ENCODE measurements around the gene GPATCH11.
A peak's percentile ranks its signal among the peaks of the same experiment; 100 is the strongest.

GPATCH11 gene

GRCh38 chr2:37080689-37081088, 3.6 kb upstream of the GPATCH11 start:
- no peak overlapping the region for H3K27ac ChIP-seq (ENCODE audit: low read length)
- no peaks in the 10 kb centered on the region for H3K27me3 ChIP-seq (ENCODE audit: low read depth, low read length)
- H3K4me3 ChIP-seq (ENCODE audit: low read depth in 1 of 2, low read length in 2 of 2), result peak overlapping the region in 1 of 2 donors; percentile 4
- H3K36me3 ChIP-seq (ENCODE audit: control insufficient read depth in 1 of 2, insufficient read depth in 2 of 2, low read length in 2 of 2), result peaks cover 22 to 27% of the 10 kb centered on the region in 2 donors
- no peaks in the 10 kb centered on the region for H3K9me3 ChIP-seq (ENCODE audit: control insufficient read depth in 1 of 2, low read length in 2 of 2)
- peaks cover 6 to 25% of the 10 kb centered on the region in 2 donors for H3K4me1 ChIP-seq (ENCODE audit: control insufficient read depth in 1 of 2, insufficient read depth in 2 of 2, low read length in 2 of 2)

DNA sequence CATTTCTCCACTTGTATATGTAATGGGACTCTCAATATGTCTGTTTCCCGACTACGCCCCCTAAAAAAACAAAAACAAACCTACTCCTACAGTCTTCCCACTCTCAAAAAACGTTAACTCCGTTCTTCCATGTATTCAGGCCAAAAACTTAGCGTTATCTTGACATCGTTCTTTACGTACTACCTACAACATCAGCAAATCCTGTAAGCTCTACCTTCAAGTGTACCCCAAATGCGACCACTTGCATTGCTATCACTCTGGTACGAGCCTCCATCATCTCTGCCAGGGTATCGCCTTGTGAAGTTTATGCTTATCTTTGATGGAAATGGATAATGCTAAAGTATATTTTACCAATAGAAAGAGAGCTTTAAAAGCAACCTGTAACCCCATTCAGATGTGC, 479 bp downstream of the GPATCH11 start:
- Histone ChIP-seq H3K4me3 (ENCODE audit: low read depth in 1 of 2, low read length in 2 of 2) (peak overlapping the region; percentile 96 to 97), H3K27ac (ENCODE audit: low read length) (peak overlapping the region; percentile 72), H3K4me1 (ENCODE audit: control insufficient read depth in 1 of 2, insufficient read depth in 2 of 2, low read length in 2 of 2) (peaks cover 6 to 25% of the 10 kb centered on the region in 2 donors)

GRCh38 chr2:37085731-37086147, 1.4 kb downstream of the GPATCH11 start:
- Histone ChIP-seq H3K4me3 (ENCODE audit: low read depth in 1 of 2, low read length in 2 of 2) (peak overlapping the region in 1 of 2 donors; percentile 97), H3K27me3 (ENCODE audit: low read depth, low read length) (no peaks in the 10 kb centered on the region), H3K27ac (ENCODE audit: low read length) (no peak overlapping the region), H3K4me1 (ENCODE audit: control insufficient read depth in 1 of 2, insufficient read depth in 2 of 2, low read length in 2 of 2) (peaks cover 6 to 25% of the 10 kb centered on the region in 2 donors), H3K36me3 (ENCODE audit: control insufficient read depth in 1 of 2, insufficient read depth in 2 of 2, low read length in 2 of 2) (peaks cover 9 to 14% of the 10 kb centered on the region in 2 donors), H3K9me3 (ENCODE audit: control insufficient read depth in 1 of 2, low read length in 2 of 2) (no peaks in the 10 kb centered on the region)

More for the DNA sequence above, 479 bp downstream of the GPATCH11 start:
- H3K9me3 ChIP-seq (ENCODE audit: control insufficient read depth in 1 of 2, low read length in 2 of 2), result no peaks in the 10 kb centered on the region
- H3K27me3 ChIP-seq (ENCODE audit: low read depth, low read length), result no peaks in the 10 kb centered on the region
- peaks cover 4 to 13% of the 10 kb centered on the region in 2 donors for H3K36me3 ChIP-seq (ENCODE audit: control insufficient read depth in 1 of 2, insufficient read depth in 2 of 2, low read length in 2 of 2)

DNA sequence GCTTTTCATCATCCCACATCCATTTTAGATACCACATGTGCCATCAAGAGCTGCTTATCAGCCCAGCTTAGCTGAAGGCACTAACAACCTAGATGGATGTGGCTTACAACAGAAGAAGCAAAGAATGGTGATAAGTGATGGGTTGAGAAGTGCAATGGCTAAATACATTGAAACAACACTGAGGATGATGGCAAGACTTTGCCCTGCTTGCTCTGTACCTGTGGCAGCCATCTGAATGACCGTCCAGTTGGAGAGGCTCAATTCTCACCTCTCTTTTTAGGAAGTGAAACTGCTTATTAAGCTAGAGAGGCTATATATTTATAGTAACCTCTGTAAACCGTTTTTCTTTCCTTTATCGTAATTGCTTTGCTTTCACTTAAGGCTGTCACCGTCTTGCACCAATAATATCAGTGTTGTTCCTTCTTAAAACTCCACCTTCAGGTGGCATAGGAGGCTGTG, 5.7 kb downstream of the GPATCH11 start:
- no peaks in the 10 kb centered on the region for H3K9me3 ChIP-seq (ENCODE audit: control insufficient read depth in 1 of 2, low read length in 2 of 2)
- H3K4me3 ChIP-seq (ENCODE audit: low read depth in 1 of 2, low read length in 2 of 2), result no peak overlapping the region
- H3K27ac ChIP-seq (ENCODE audit: low read length), result no peak overlapping the region
- peaks cover 16 to 43% of the 10 kb centered on the region in 2 donors for H3K36me3 ChIP-seq (ENCODE audit: control insufficient read depth in 1 of 2, insufficient read depth in 2 of 2, low read length in 2 of 2)
- H3K4me1 ChIP-seq (ENCODE audit: control insufficient read depth in 1 of 2, insufficient read depth in 2 of 2, low read length in 2 of 2), result peaks cover 0 to 7% of the 10 kb centered on the region in 2 donors
- H3K27me3 ChIP-seq (ENCODE audit: low read depth, low read length), result no peaks in the 10 kb centered on the region

DNA sequence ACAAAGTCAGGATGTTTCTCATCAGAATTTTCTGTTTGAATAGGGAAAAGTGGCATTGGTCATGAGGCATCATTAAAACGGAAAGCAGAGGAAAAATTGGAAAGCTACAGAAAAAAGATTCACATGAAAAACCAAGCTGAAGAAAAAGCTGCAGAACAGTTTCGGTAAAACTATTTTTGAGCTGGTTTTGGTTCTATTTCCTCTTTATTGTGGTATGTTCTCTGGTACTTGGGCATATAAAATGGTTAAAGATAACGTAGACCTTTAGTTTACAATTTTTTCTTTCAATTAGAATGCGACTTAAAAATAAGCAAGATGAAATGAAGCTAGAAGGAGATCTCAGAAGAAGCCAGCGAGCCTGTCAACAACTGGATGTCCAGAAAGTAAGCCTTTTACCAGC, 7.6 kb downstream of the GPATCH11 start:
- Histone ChIP-seq H3K9me3 (ENCODE audit: control insufficient read depth in 1 of 2, low read length in 2 of 2) (no peaks in the 10 kb centered on the region), H3K36me3 (ENCODE audit: control insufficient read depth in 1 of 2, insufficient read depth in 2 of 2, low read length in 2 of 2) (peaks cover 24 to 54% of the 10 kb centered on the region in 2 donors), H3K4me3 (ENCODE audit: low read depth in 1 of 2, low read length in 2 of 2) (no peak overlapping the region), H3K27ac (ENCODE audit: low read length) (no peak overlapping the region), H3K4me1 (ENCODE audit: control insufficient read depth in 1 of 2, insufficient read depth in 2 of 2, low read length in 2 of 2) (no peaks in the 10 kb centered on the region), H3K27me3 (ENCODE audit: low read depth, low read length) (no peaks in the 10 kb centered on the region)

- H3K9me3 ChIP-seq (ENCODE audit: control insufficient read depth in 1 of 2, low read length in 2 of 2), result no peaks in the 10 kb centered on the region
- peaks cover 42 to 76% of the 10 kb centered on the region in 2 donors for H3K36me3 ChIP-seq (ENCODE audit: control insufficient read depth in 1 of 2, insufficient read depth in 2 of 2, low read length in 2 of 2)
- H3K27ac ChIP-seq (ENCODE audit: low read length), result no peak overlapping the region
- H3K27me3 ChIP-seq (ENCODE audit: low read depth, low read length), result no peaks in the 10 kb centered on the region
- H3K4me1 ChIP-seq (ENCODE audit: control insufficient read depth in 1 of 2, insufficient read depth in 2 of 2, low read length in 2 of 2), result no peaks in the 10 kb centered on the region
- no peak overlapping the region for H3K4me3 ChIP-seq (ENCODE audit: low read depth in 1 of 2, low read length in 2 of 2)
Observed at GRCh38 chr2:37096568-37096967, 12.2 kb downstream of the GPATCH11 start.

DNA sequence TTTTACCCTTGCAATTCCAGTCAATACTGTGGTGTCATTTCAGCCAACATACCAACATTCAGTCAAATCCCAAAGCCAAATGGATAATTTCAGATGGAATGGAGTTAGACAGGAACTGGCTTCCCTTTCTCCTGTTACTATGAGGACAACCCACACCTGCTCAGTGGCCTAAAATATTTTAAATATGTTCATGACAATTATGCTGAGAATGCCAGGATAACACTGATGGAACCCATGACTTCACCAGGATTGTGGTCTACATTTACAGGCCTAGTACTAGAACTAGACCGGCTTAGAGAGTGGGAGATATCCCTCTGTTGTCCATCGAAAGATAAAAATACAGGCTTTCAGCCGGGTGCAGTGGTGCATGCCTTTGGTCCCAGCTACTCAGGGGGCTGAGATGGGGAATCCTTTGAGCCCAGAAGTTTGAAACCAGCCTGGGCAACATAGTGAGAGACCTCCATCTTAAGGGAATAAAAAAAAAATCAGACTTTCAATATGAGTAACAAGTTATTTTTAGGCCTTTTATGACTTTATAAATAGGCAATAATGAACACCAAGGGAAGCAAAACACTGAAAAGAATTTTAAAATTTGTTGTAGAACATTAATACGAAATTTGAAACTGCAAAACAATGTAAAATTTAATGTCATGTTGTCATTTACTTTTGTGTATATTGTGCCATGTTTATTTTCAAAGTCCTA, 14.2 kb downstream of the GPATCH11 start:
- Histone ChIP-seq H3K9me3 (ENCODE audit: control insufficient read depth in 1 of 2, low read length in 2 of 2) (no peaks in the 10 kb centered on the region), H3K36me3 (ENCODE audit: control insufficient read depth in 1 of 2, insufficient read depth in 2 of 2, low read length in 2 of 2) (peaks cover 42 to 64% of the 10 kb centered on the region in 2 donors), H3K27ac (ENCODE audit: low read length) (no peak overlapping the region), H3K27me3 (ENCODE audit: low read depth, low read length) (no peaks in the 10 kb centered on the region), H3K4me3 (ENCODE audit: low read depth in 1 of 2, low read length in 2 of 2) (no peak overlapping the region), H3K4me1 (ENCODE audit: control insufficient read depth in 1 of 2, insufficient read depth in 2 of 2, low read length in 2 of 2) (no peaks in the 10 kb centered on the region)

GRCh38 chr2:37100054-37100453, 15.7 kb downstream of the GPATCH11 start:
- Histone ChIP-seq H3K27ac (ENCODE audit: low read length) (no peak overlapping the region), H3K9me3 (ENCODE audit: control insufficient read depth in 1 of 2, low read length in 2 of 2) (no peaks in the 10 kb centered on the region), H3K36me3 (ENCODE audit: control insufficient read depth in 1 of 2, insufficient read depth in 2 of 2, low read length in 2 of 2) (peaks cover 34 to 52% of the 10 kb centered on the region in 2 donors), H3K4me3 (ENCODE audit: low read depth in 1 of 2, low read length in 2 of 2) (no peak overlapping the region), H3K4me1 (ENCODE audit: control insufficient read depth in 1 of 2, insufficient read depth in 2 of 2, low read length in 2 of 2) (no peaks in the 10 kb centered on the region), H3K27me3 (ENCODE audit: low read depth, low read length) (no peaks in the 10 kb centered on the region)

DNA sequence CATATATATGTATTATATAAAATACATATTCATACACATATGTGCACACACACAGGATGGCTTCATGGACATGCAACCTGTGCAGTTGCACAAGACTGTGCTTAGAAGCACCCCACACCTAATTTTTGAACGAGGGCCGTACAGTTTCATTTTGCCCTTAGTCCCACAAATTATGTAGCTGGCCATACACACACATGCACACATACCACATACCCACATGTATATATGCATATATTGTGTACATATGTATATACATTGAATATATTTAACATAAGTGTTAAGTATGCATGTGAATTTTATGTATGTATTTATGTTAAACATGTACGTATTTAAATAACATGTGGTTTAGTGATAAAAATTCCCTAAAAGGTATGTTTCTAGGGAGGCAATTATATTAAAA, 18.3 kb downstream of the GPATCH11 start:
- Histone ChIP-seq H3K4me3 (ENCODE audit: low read depth in 1 of 2, low read length in 2 of 2) (no peak overlapping the region), H3K36me3 (ENCODE audit: control insufficient read depth in 1 of 2, insufficient read depth in 2 of 2, low read length in 2 of 2) (peaks cover 35 to 49% of the 10 kb centered on the region in 2 donors), H3K4me1 (ENCODE audit: control insufficient read depth in 1 of 2, insufficient read depth in 2 of 2, low read length in 2 of 2) (no peaks in the 10 kb centered on the region), H3K9me3 (ENCODE audit: control insufficient read depth in 1 of 2, low read length in 2 of 2) (no peaks in the 10 kb centered on the region), H3K27me3 (ENCODE audit: low read depth, low read length) (no peaks in the 10 kb centered on the region), H3K27ac (ENCODE audit: low read length) (no peak overlapping the region)

GRCh38 chr2:37104178-37104577, 19.9 kb downstream of the GPATCH11 start:
- H3K36me3 ChIP-seq (ENCODE audit: control insufficient read depth in 1 of 2, insufficient read depth in 2 of 2, low read length in 2 of 2), result peaks cover 42 to 57% of the 10 kb centered on the region in 2 donors
- H3K27ac ChIP-seq (ENCODE audit: low read length), result no peak overlapping the region

GRCh38 chr2:37105150-37105549, 20.8 kb downstream of the GPATCH11 start:
- Histone ChIP-seq H3K36me3 (ENCODE audit: control insufficient read depth in 1 of 2, insufficient read depth in 2 of 2, low read length in 2 of 2) (peaks cover 48 to 56% of the 10 kb centered on the region in 2 donors), H3K9me3 (ENCODE audit: control insufficient read depth in 1 of 2, low read length in 2 of 2) (no peaks in the 10 kb centered on the region), H3K4me1 (ENCODE audit: control insufficient read depth in 1 of 2, insufficient read depth in 2 of 2, low read length in 2 of 2) (no peaks in the 10 kb centered on the region), H3K27ac (ENCODE audit: low read length) (no peak overlapping the region), H3K27me3 (ENCODE audit: low read depth, low read length) (no peaks in the 10 kb centered on the region), H3K4me3 (ENCODE audit: low read depth in 1 of 2, low read length in 2 of 2) (no peak overlapping the region)

More at GRCh38 chr2:37104178-37104577, 19.9 kb downstream of the GPATCH11 start:
- H3K27me3 ChIP-seq (ENCODE audit: low read depth, low read length), result no peaks in the 10 kb centered on the region
- H3K4me3 ChIP-seq (ENCODE audit: low read depth in 1 of 2, low read length in 2 of 2), result no peak overlapping the region
- H3K4me1 ChIP-seq (ENCODE audit: control insufficient read depth in 1 of 2, insufficient read depth in 2 of 2, low read length in 2 of 2), result no peaks in the 10 kb centered on the region
- no peaks in the 10 kb centered on the region for H3K9me3 ChIP-seq (ENCODE audit: control insufficient read depth in 1 of 2, low read length in 2 of 2)
